Measurements from ENCODE around the gene DEPDC1B.

GRCh38 chr5:60611099-60611740 is 88.7 kb downstream of the DEPDC1B start:
- TF ChIP-seq CTCF (IDR thresholded peaks at IDR 0.05; ENCODE audit: borderline replicate concordance, extremely low read depth, low read length, poor library complexity, severe bottlenecking), result no peak
- no peak for TF ChIP-seq EZH2 (IDR thresholded peaks at IDR 0.05; ENCODE audit: borderline replicate concordance, low read depth, low read length, severe bottlenecking)

Data from DND-41 (cell line).